ENCODE measurements around the gene BAD. TPM values are rescaled to one million over a fixed set of nuclear protein-coding genes. Genes with fewer than 3 reads are reported as not detected.

BAD gene
- total and polyA plus RNA-seq, 2 of the 13 experiments (the other 11 are each of a cell fraction or from before 2014, with no cell fraction given): 17.9 to 28.5 TPM

GRCh38 chr11:64240435-64241240, 43.8 kb downstream of the BAD start, which contains the start of gene FKBP2 (continued):
- TF ChIP-seq NFAT5 (CRISPR knock-in tag; IDR thresholded peaks at IDR 0.05) (no peak), IRX3 (CRISPR knock-in tag; IDR thresholded peaks at IDR 0.05; ENCODE audit: borderline replicate concordance, low read depth) (no peak), KDM3A (CRISPR knock-in tag; IDR thresholded peaks at IDR 0.05; ENCODE audit: low read depth) (no peak; the same call in 1 of the 2 replicates), ZNF780A (CRISPR knock-in tag; IDR thresholded peaks at IDR 0.05) (no peak), U2AF1 (optimal IDR thresholded peaks at IDR 0.05; ENCODE audit: low read depth, low read length) (no peak), CREB3 (CRISPR knock-in tag; IDR thresholded peaks at IDR 0.05) (no peak), MTF2 (CRISPR knock-in tag; IDR thresholded peaks at IDR 0.05; ENCODE audit: borderline replicate concordance) (no peak), ZNF446 (CRISPR knock-in tag; IDR thresholded peaks at IDR 0.05) (no peak), SMARCC2 (IDR thresholded peaks at IDR 0.05) (no peak), ZNF788 (CRISPR knock-in tag; IDR thresholded peaks at IDR 0.05; ENCODE audit: borderline replicate concordance) (peak; percentile 38; the same call in 1 of the 2 replicates), ZSCAN31 (CRISPR knock-in tag; IDR thresholded peaks at IDR 0.05; ENCODE audit: low read depth) (no peak), TCF12 (IDR thresholded peaks at IDR 0.05) (no peak), TCF12 (CRISPR knock-in tag; IDR thresholded peaks at IDR 0.05) (no peak), RBFOX2 (IDR thresholded peaks at IDR 0.05; ENCODE audit: low read depth, low read length) (peak; percentile 91), NRL (CRISPR knock-in tag; IDR thresholded peaks at IDR 0.05; ENCODE audit: borderline replicate concordance) (0 out of 2 replicates have a peak, but pooled peaks have one; percentile 51), RFX5 (IDR thresholded peaks at IDR 0.05; ENCODE audit: low read depth, low read length) (peak; percentile 39; the same call in 1 of the 2 replicates), GABPA (IDR thresholded peaks at IDR 0.05; ENCODE audit: low read depth, low read length) (no peak), GABPA (CRISPR knock-in tag; IDR thresholded peaks at IDR 0.05; ENCODE audit: low read depth) (peak; percentile 95), GFI1 (CRISPR knock-in tag; IDR thresholded peaks at IDR 0.05; ENCODE audit: borderline replicate concordance) (no peak), PATZ1 (CRISPR knock-in tag; IDR thresholded peaks at IDR 0.05) (peak; percentile 50; the same call in 1 of the 2 replicates), ASH2L (IDR thresholded peaks at IDR 0.05; ENCODE audit: insufficient read length, low read depth, low read length) (peak; percentile 74)
- TF ChIP-seq, protein P1, sequence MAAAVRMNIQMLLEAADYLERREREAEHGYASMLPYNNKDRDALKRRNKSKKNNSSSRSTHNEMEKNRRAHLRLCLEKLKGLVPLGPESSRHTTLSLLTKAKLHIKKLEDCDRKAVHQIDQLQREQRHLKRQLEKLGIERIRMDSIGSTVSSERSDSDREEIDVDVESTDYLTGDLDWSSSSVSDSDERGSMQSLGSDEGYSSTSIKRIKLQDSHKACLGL (CRISPR knock-in tag; IDR thresholded peaks at IDR 0.05): no peak; the same call in 1 of the 2 replicates
